Occipital lobe (tissue), 2 donors: ENCODE data around the gene TTC28. TPM values are rescaled to one million over a fixed set of nuclear protein-coding genes. Genes with fewer than 3 reads are reported as not detected.

Experiments used
- DNase-seq: peaks from one replicate; lab custom pipeline; 2025; lab: John Stamatoyannopoulos, UW
- total RNA-seq: library from RNA; depleted of rRNA; stranded (reverse); fragments of >200 nt; gene quantifications from one replicate; pipeline ENCODE4 v1.2.3, GENCODE V29; 2014

TTC28 gene
- total RNA-seq, 1 donor from 2014 or later, result 157 TPM

GRCh38 chr22:27978317-27978716 lies 701.3 kb downstream of the TTC28 start:
- DNase-seq, result no peak

- DNase-seq, result no peak
These were observed 703.1 kb downstream of the TTC28 start for GRCh38 chr22:27976586-27976985.

GRCh38 chr22:27975381-27976013 lies 704.1 kb downstream of the TTC28 start:
- no peak for DNase-seq

- DNase-seq, result no peak
These were observed 705.8 kb downstream of the TTC28 start for GRCh38 chr22:27973846-27974245.

- DNase-seq, result no peak
These were observed 706.6 kb downstream of the TTC28 start for GRCh38 chr22:27972732-27973698.

GRCh38 chr22:27971926-27972325 lies 707.7 kb downstream of the TTC28 start:
- DNase-seq, result no peak

- no peak for DNase-seq
These were observed 708.9 kb downstream of the TTC28 start for GRCh38 chr22:27970596-27971220.

- DNase-seq, result no peak
These were observed 713.2 kb downstream of the TTC28 start for GRCh38 chr22:27966168-27967064.

- no peak for DNase-seq
These were observed 717.2 kb downstream of the TTC28 start for GRCh38 chr22:27962268-27963044.

GRCh38 chr22:27961680-27962079 lies 718.0 kb downstream of the TTC28 start:
- no peak for DNase-seq

- DNase-seq, result no peak
These were observed 718.5 kb downstream of the TTC28 start for GRCh38 chr22:27961182-27961581.

- no peak for DNase-seq
These were observed 720.1 kb downstream of the TTC28 start for GRCh38 chr22:27959335-27960090.

- no peak for DNase-seq
These were observed 726.9 kb downstream of the TTC28 start for GRCh38 chr22:27952779-27953178.

- no peak for DNase-seq
These were observed 727.5 kb downstream of the TTC28 start for GRCh38 chr22:27952091-27952490.

GRCh38 chr22:27949421-27949820 lies 730.2 kb downstream of the TTC28 start:
- no peak for DNase-seq

GRCh38 chr22:27948569-27948968 lies 731.1 kb downstream of the TTC28 start:
- no peak for DNase-seq

GRCh38 chr22:27947448-27947847 lies 732.2 kb downstream of the TTC28 start:
- no peak for DNase-seq

- DNase-seq, result no peak
These were observed 738.5 kb downstream of the TTC28 start for GRCh38 chr22:27941143-27941542.

GRCh38 chr22:27937453-27937852 lies 742.2 kb downstream of the TTC28 start:
- DNase-seq, result no peak

GRCh38 chr22:27935897-27936296 lies 743.7 kb downstream of the TTC28 start:
- DNase-seq, result no peak
